Placental epithelial cell (primary cell): ENCODE results near the gene SCAND1. TPM values are rescaled to one million over a fixed set of nuclear protein-coding genes. Genes with fewer than 3 reads are reported as not detected.

Experiments
- small RNA-seq: library from RNA; depleted of rRNA; stranded (forward); fragments of <200 nt; gene quantifications from one replicate; pipeline ENCODE3, GENCODE V24; 2012
- total RNA-seq: library from RNA; depleted of rRNA; stranded (reverse); fragments of >200 nt; gene quantifications from 2 replicates; pipeline ENCODE4 v1.2.3, GENCODE V29; 2012

Gene SCAND1
- total RNA-seq = 66.3 and 72.2 TPM in 2 replicates

GRCh38 chr20:35954200-35954906 lies at the start of gene SCAND1:
Gene SCAND1, minus strand, starts transcription at chr20:35954502. Its CDS starts 218 bp downstream, at chr20:35954284.

GRCh38 chr20:35967979-35968640 lies 13.8 kb upstream of the SCAND1 start, which contains the start of gene CNBD2:
Gene CNBD2, plus strand, starts transcription at chr20:35968590. Its CDS starts 173 bp downstream, at chr20:35968763.

Small RNA genes lying within 50 kb of the gene (small RNA-seq; reads per million reads assigned to genes)
- gene RNU6-937P = not detected

Other genes with a start within 250 kb of the SCAND1 start
- gene RBM39, start 212.2 kb downstream of the SCAND1 start, total RNA-seq = 240 and 475 TPM in 2 replicates
- gene PHF20, start 182.5 kb downstream of the SCAND1 start, total RNA-seq = 29.1 and 29.3 TPM in 2 replicates
- 3.5 and 4.3 TPM in 2 replicates for gene CNBD2, start 14.1 kb upstream of the SCAND1 start, total RNA-seq
- 17.3 and 30.4 TPM in 2 replicates for gene EPB41L1, start 200.2 kb upstream of the SCAND1 start, total RNA-seq